Stimulated activated CD4-positive, alpha-beta T cell treated with anti-CD3 and anti-CD28 coated beads, Interleukin-4, amount 100 ng/mL, for 48 hours (primary cell): Measurements from ENCODE around the gene PARVG.
"Not testable (repeated sequence)": the region's sequence is repeated elsewhere in the genome, so short reads cannot be mapped to it uniquely, and the experiment has no call there.

ENCODE experiments used
- DNase-seq, 2 donors: peaks; one replicate each; pipeline ENCODE4 v3.0.0-alpha.2; 2020; ENCODE audit warnings: low read depth in 2 of 2

PARVG gene

DNA sequence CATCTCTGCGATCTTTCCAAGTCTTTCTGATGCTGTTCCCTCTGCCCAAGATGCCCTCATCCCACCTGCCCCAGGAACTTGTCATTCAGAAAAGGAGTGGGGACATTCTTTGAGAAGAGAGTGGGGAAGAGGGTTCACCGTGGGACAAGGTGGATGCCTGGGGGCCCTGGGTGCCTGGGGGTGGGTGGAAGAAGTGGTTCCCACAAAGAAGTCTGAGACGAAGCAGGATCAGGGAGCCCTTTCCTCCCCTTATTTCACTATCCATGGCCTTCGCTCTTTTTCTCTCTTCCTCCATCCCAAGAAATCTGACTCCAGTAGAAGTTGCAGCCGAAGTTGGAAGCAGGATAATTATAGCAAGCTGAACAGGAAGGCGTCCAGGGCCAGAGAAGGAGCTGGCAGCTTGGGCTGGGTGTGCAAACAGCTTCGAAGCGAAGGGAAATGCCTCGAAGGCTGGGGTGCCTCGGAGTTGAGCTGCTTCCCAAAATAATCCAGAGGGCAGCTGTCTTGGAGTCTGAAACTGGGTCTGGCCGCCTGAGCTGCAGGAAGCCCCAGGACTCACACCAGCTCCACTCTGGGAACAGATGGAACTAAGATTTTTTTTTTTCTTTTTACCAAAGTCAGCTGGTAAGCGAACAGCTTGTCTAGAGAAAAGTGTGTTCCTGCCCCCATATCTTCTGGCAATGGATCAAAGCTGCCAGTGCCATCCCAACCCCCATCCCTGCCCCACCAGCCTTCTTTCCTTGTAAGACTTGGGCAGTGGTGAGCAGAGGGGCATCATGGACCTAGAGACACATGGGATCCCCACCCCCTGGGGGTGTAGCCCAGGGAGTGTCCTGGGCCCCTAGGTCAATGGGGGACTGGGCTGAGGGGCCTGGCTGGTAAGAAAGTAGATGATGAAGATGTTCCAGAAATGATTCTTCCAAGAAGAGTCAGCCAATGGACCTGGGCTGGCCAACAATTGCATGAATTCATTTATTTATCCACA, 31.5 kb downstream of the PARVG start:
- DNase-seq: no peak

DNA sequence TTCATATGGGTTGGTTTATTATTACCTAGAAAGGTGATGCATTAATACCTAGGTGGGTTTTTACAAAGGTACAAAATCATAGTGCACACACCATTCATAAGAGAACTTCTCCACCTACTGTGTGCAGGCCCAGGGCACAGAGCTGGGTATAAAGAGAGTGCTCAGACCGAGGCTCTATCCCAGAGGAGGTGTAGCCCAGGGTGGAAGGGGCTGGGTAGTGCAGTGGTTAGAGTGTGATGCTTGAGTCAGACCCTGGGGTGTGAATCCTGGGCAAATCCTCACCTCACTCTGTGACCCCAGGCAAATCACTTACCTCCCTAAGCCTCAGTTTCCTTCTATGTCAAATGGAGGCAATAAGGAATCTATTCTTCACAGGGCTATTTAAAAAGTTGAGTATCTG, 32.2 kb downstream of the PARVG start:
- DNase-seq: no peak

DNA sequence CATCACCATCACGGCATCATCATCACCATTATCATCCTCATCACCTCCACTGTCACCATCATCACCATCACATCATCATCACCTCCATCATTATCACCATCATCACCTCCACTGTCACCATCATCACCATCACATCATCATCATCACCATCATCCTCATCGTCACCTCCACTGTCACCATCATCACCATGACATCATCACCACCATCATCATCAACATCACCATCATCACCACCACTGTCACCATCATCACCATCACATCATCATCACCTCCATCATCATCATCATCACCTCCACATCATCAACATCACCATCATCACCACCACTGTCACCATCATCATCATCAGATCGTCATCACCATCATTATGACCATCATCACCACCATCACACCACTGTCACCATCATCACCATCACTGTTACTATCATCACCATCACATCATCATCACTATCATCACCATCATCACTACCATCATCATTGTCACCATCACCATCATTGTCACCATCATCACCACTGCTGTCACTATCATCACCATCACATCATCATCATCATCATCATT, 32.8 kb downstream of the PARVG start:
- no peak for DNase-seq

DNA sequence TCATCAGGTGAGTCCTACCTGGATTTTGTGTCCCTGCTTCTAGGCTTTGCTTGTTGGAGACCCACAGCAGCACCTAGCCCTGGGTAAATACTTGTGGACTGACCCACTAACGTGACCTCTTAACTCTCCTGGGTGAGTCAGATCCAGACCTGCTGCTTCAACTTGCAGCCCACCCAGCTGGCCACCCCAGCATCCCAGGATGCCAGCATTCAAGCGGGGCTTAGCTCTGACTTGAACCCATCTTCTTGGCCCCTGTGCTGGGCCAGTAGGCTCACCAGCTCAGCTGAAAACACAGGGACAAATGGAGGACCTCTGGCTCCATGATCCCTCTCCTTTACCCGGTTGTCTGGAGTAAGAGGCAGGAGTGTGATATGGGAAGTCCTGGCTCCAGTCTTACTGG, 33.5 kb downstream of the PARVG start:
- DNase-seq: no peak

DNA sequence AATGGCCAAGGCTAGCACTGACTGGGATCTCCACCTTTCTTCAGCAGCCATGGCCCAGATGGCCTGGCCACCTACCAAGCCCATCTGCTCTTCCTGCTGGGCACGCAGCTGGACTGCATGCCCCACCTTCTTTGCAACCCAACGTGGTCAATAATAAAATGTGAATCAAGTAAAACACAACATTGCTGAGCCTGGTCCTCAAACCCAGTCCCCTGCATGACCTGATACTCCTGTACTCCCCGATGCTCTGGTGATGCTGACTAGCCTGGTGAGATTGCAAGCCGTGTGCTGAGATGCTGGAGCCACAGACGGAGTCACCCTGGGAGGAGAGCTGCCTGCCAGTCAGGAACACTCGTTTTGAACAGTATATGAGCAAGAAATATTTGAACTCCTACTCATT, 34.0 kb downstream of the PARVG start:
- no peak for DNase-seq

DNA sequence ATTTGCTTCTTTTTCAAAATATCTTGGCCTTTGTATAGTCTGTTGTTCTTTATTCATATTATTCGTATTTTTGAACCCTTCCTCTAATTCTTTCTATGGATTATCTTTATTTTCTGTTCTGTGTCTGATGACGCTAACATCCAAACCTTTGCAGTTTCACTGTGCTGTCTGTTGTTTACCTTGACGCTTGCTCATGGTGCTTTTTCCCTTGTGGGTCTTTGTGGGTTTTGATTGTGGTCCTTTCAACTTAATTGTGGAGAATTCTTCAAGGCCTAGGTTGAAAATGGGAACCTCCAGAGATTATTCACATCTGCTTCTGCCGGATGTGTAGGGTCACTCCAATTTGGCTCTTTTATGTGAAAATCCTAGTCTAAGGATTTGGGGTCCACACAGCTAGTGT, 34.6 kb downstream of the PARVG start:
- no peak for DNase-seq

DNA sequence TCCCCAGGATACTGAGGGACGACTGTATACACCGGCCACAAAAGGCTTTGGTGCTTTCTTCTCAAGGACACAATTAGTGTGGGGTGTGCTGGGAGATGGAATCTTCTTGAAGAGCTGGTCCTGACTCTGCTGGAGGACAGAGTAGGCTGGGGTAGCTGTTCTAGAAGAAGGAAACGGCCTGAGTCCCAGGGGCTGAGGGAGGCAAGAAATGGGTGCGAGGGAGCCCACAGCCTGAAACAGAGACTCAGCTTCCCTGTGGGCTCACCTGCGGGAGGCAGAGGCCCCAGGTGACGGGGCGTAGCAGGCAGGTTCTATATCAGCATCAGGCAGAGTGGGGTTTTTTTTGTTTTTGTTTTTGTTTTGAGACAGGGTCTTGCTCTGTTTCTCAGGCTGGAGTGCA, 36.6 kb downstream of the PARVG start:
- DNase-seq: no peak

DNA sequence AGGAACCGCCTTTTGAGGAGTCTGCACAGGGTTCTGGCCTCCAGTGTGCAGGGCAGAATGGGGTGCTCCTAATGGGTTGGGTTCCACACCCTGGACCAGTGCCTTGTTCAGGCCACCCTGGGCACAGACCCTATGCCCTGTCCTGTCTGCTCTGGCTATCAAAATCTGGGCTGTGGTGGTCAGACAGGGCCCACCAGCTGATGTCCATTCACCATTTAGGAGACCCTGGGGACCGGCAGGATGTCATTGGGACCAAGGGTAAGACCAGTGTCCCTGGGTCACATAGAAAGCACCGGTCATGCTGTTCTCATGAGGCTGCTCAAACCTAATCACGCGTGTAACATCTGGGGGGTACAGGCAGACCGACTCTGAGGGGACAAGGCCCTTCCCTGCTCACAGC, 37.3 kb downstream of the PARVG start:
- no peak for DNase-seq

DNA sequence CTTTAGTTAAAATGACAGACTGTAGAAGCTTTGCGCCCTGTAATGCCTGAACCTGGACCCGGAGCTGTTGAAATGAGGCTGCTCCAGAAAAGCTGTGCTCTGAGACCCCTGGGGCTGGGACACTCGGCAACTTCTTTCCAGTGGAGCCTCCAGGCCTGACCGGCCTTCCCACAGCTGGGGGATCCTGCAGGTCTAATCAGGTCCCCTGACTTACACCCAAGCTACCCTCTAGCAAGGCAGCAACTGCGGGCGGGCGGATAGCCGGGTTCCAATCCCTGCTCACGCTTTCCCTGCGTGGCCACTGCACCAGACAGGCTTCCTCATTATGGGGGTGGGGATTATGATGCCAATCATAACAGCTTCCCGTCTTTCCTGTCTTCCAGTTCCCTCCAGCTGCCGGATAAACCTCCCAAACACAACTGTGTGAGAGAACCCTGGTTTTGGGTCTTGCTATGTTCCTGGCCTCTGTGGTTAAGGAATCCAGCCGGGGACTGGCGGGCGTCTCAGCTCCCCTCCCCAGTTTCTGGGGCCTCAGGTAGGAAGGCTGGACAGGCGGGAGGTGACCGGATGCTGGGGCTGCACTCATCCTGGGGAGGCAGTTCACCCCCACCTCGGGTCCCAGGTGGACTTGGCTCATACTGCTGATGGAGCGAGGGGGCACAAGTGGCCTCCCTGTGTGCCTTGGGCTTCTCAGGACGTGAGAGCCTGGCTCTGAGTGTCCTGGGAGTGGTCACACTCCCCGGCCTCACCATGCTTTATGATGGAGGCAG, 38.6 kb downstream of the PARVG start:
- DNase-seq: no peak

DNA sequence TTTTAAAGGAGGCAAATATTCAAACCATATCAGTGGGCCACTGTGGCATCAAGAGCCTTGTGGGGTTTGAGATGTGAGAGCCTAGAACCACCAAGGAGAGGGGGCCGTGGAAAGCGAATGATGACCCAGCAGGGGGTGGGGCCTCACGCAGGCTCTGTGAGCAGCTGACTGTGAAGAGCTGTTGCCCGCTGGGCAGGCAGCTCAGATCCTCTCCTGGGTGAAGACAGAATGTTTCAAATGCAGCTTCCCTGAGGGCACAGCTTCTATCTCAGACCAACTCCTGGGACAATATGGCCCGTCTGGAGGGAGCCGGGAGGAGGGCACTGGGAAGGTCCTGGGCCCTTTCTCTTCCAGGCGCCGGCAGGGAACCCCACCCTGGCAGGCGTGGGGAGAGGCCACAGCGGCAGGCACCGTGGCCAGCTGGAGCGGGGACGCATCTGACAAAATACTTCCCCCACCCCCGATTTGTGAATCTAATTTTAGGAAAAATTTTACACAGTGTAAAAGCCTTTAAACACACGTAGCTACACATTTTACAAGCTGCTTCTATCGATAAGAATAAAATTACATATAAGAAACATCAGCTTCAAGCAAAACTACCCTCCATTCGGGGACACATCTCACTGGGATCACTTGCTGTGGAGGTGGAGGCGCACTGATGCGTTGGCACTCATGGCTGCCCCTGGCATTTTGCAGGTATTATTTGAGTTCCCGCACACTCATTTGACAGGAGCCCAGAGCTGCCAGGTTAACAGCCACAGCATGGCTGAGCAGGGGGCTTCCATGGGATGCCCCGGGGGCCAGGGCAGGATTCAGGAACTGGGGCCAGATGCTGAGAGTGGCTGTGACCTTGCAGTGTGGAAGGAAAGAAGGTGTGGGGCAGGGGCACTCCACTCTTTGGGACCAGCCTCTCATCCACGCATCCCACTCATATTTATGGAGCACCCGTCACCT, 40.3 kb downstream of the PARVG start:
- no peak for DNase-seq

DNA sequence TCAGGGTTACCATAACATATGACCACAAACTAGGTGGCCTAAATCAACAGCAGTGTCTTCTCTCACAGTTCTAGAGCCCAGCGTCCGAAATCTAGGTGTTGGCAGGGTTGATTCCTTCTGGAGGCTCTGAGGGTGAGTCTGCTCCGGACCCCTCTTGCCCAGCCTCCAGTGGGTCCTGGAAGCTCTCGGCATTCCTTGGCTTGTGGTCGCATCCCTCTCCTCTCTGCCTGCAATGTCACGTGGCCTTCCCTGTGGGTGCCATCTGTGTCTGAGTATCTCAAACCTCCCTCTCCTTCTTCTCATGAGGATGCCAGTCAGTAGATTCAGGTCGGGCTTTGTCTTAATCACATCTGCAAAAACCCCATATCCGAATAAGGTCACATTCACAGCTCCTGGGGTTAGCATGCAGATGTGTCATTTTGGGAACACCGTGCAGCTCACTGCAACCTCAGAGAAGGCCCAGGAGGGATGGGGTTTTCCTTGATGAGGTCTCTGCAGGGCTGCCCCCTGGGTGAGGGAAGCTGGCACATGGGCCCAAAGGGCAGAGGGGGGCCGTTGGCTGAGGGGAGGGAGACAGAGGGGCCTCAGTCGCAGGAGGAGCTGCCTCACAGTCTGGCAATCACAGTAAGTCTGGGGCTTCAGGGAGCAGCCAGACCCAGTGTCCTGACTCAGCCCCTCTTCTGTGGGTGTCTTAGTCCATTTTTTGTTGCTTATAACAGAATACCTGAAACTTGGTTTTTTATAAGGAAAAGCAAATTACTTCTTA, 41.2 kb downstream of the PARVG start:
- DNase-seq: no peak

DNA sequence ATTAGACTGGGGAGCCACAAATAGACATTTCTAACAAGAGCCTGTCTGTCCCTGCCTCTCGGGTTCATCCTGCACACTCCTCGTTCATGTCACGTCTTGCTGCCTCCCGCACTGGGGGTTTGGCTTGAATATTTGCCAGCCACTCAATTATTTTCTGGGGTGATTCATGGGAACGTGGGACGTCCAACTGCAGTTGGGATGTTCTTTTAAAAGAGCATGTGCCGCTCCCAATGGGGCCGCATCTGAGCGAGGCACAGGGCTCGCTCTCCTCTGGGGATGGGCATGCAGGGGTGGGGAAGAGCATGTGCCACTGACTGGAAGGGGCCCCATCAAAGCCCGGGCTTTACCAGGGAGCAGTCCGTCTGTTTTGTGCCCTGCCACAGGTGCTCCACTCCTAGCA, 43.4 kb downstream of the PARVG start:
- no peak for DNase-seq

DNA sequence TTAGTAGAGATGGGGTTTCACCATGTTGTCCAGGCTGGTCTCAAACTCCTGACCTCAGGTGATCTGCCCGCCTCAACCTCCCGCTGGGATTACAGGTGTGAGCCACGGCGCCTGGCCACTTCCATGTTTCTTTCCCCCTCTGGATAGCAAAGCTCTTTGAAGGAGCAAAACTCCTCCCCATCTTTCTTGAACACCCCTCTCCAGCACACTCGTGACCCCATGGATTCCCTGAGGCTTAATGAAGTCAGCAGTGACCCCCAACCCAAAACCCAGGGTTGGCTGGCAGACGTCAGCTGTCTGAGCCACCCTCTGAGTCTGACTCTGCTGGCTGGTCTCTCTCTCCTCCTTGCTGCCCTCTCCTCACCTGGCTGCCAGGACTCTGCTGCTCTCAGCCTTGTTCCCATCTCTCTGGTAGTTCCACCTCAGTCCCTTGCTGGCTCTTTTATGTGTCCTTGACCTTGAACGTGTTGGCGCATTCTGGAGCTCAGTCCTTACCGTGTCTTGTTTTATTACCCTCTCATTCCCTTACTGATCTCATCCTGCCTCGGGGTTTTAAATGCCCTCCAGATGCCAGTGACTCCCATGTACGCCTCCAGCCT, 44.5 kb downstream of the PARVG start:
- DNase-seq: no peak

DNA sequence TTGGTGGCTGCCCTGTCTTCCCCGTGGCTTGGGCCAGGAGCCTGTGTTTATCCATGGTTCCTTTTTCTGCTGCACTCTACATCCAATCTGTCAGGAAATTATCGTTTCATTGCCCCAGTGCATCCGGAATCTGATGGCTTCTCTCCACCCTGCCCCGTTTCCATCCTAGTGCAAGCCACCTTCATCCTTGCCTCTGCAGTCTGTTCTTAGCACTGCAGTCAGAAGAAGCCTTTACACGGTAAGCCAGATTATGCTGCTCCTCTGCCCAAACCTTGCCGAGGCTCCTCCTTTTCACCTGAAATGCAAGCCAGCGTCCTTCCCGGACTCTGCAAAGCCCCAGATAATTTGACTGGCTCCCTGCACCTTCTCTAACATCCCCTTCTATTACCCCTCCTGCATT, 45.1 kb downstream of the PARVG start:
- DNase-seq: no peak

DNA sequence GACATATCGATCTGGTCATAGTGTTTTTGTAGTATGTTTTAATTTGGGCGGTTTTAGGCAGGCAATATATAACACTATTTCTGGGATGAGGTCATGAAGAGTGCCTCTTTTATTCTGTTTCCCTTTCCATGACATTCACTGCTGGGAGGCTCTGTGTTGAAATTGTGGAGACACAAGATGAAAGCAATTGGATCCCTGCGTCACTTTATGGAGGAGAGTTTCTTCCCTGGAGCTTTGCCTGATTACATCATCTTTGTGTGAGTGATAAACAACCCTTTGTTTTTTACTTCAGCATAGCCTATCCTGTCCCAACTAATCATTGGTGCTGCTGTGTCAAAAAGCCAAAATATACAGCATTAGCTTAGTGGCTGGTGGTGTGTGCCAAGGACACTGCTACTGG, 48.6 kb downstream of the PARVG start:
- no peak for DNase-seq

DNA sequence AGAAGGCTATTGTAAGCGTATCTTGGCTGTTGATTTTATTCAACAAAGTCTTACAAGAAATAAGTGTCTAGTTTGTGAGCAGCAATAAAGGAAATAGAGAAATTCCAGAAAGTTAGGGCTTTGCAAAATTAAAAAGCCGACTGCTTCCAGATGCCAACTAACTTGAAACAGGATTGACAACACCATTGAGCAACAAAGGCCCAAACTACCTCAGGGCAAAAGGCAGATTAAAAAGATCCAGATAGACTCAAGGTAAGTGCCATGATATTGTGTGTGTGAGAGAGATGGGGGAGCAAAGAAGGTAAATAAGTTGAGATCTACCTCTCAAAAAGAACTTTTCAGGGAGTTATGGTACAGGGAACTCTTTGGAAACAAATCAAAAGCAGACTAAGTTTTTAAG, 49.1 kb downstream of the PARVG start:
- no peak for DNase-seq

DNA sequence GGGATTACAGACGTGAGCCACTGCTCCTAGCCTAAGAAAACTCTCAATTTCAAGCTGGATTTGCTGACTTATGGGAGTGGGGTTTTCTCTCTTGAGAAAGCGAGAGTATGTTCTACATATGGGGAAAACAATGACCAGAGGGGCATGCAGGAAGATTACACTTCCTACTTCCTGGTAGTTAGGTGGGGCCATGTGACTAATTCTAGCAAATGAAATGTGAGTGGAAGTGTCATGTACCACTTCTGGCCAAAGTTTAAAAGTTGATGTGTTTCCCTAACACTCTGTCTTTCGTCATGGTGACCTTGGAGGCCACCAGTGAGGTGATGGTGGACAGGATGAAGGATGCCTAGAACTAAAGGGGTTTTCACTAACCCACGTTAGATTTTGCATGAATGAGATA, 50.5 kb downstream of the PARVG start:
- DNase-seq: no peak

DNA sequence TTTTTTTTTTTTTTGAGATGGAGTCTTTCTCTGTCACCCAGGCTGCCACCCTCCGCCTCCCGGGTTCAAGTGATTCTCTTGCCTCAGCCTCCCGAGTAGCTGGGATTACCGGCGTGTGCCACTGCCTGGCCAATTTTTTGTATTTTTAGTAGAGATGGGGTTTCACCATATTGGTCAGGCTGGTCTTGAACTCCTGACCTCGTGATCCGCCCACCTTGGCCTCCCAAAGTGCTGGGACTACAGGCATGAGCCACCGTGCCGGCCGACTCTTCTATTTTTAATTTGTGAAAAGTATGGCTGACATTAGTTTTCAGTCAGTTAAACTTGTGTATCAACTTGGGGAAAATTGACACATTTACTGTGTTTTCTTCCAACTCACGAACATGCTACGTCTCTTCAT, 53.6 kb downstream of the PARVG start:
- not testable (repeated sequence) for DNase-seq

DNA sequence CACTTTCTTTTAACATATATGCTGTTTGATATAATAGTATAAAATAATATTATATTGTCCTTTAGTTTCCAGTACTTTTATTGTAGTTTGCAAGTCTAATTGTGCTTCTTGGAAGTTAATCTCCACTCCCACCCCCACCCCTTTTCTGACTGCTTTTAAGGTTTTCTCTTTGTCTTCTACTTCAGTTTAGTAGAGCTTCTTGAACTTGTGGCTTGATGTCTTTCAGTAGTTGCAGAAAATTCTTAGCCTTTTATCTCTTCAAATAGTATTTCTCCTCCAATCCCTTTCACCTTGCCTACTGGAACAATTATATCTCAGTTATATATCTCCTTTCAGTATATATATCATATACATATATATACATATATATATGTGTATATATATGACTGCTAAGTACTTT, 56.6 kb downstream of the PARVG start:
- DNase-seq: no peak

DNA sequence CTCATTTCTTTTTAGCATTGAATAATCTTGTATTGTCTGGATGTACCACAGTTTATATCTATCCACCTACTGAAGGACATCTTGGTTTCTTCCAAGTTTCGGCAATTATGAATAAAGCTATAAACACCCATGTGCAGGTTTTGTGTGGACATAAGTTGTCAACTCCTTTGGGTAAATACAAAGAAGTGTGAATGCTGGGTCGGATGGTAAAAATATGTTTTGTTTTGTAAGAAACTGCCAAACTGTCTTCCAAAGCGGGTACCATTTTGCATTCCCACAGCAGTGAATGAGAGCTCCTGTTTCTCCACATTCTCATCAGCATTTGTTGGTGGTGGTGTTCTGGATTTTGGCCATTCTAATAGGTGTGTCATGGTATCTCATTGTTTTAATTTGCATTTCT, 60.4 kb downstream of the PARVG start:
- DNase-seq: not testable (repeated sequence)
